GM19438 (cell line): ENCODE data around the gene LDAH.
"Not testable (repeated sequence)": the region's sequence is repeated elsewhere in the genome, so short reads cannot be mapped to it uniquely, and the experiment has no call there.

ENCODE experiments used
- ATAC-seq: cut with Tn5 transposase; IDR thresholded peaks from one replicate; pipeline ENCODE4 v1.9.1; 2021; ENCODE audit warnings: low read depth; ENCODE audit not compliant: unreplicated experiment

Gene LDAH

GRCh38 chr2:20725782-20726181, 97.1 kb downstream of the LDAH start:
- ATAC-seq, result no peak

GRCh38 chr2:20724500-20725053, 98.3 kb downstream of the LDAH start:
- ATAC-seq, result no peak

- no peak for ATAC-seq
Observed at GRCh38 chr2:20723543-20723942, 99.4 kb downstream of the LDAH start.

GRCh38 chr2:20722592-20723240, 100.2 kb downstream of the LDAH start:
- no peak for ATAC-seq

DNA sequence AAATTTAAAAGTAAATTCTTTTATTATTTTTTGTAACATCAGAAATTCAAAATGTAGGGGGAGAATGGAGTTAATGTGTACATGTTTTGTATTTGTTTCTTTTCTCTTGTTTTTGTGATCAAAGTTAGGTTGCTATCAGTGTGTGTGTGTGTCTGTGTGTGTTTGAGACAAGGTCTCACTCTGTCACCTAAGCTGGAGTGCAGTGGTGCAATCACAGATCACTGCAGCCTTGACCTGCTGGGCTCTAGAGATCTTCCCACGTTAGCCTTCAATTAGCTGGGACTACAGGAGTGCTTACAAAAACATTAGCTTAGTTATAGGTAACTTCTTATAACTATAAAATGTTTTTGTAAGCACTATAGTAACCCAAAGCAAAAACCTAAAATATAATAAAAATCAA, 105.3 kb downstream of the LDAH start:
- no peak for ATAC-seq

DNA sequence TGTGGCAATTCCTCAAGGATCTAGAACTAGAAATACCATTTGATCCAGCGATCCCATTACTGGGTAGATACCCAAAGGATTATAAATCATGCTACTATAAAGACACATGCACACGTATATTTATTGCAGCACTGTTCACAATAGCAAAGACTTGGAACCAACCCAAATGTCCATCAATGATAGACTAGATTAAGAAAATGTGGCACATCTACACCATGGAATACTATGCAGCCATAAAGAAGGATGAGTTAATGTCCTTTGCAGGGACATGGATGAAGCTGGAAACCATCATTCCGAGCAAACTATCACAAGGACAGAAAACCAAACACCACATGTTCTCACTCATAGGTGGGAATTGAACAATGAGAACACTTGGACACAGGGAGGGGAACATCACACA, 106.7 kb downstream of the LDAH start:
- not testable (repeated sequence) for ATAC-seq

GRCh38 chr2:20714412-20714811, 108.5 kb downstream of the LDAH start:
- ATAC-seq, result not testable (repeated sequence)

DNA sequence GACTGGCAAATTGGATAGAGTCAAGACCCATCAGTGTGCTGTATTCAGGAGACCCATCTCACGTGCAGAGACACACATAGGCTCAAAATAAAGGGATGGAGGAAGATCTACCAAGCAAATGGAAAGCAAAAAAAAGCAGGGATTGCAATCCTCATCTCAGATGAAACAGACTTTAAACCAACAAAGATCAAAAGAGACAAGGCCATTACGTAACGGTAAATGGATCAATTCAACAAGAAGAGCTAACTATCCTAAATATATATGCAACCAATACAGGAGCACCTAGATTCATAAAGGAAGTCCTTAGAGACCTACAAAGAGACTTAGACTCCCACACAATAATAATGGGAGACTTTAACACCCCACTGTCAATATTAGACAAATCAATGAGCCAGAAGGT, 109.3 kb downstream of the LDAH start:
- not testable (repeated sequence) for ATAC-seq

GRCh38 chr2:20711641-20712040, 111.3 kb downstream of the LDAH start:
- not testable (repeated sequence) for ATAC-seq

DNA sequence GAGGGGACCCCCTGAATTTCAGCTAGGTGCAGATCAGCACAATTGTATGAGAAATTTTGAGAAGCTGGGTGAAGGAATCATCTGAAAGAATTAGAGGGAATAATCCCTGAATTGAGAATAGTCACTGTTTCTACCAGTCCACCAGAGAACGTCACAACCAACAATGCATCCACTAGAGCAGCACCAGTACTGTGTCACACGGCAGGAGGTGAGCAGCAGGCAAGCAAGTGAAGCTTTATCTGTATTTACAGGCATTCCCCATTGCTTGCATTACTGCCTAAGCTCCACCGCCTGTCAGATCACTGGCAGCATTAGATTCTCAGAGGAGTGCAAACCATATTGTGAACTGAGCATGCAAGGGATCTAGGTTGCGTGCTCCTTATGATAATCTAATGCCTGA, 115.3 kb downstream of the LDAH start:
- ATAC-seq, result no peak

DNA sequence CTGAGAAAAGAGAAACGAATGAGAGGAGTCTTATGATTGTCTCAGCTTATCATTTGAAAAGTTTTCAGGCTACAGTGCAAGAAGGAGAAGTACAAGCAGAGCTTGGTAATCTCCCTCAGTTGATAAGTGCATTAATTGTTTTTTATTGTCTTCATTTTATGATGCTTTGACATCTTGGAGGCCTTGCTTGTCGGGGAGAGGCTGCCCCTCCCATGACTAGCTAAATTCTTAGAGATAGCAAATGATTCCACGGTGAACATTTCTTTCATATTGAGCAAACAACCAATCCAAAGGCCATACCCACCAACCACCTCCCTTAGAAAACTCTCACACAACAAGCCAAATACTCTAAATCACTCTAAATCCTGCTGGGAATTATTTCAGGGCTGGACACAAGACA, 116.1 kb downstream of the LDAH start:
- ATAC-seq, result no peak

- no peak for ATAC-seq
Observed at GRCh38 chr2:20706217-20706616, 116.7 kb downstream of the LDAH start.

DNA sequence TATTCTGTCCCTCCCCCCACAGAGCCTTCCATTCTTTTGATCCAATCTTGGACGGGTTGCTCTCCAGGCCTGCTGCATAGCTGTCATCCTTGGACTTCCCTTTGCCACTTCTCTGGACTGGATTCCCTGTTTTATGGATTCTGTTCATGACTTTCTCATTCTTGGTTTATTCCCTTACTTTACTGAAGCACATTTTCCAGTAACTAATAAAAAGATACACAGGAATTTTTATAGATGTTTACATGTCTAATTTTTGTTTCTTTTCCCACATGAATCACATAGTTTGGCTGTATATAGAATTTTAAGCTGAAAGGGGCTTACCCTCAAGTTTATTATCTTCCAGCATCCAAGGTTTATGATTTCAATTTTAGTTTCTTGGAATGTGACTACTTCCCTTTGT, 118.0 kb downstream of the LDAH start:
- no peak for ATAC-seq

- ATAC-seq, result no peak
Observed at GRCh38 chr2:20702563-20702962, 120.3 kb downstream of the LDAH start.

GRCh38 chr2:20698916-20699613, 123.8 kb downstream of the LDAH start:
- ATAC-seq, result no peak

GRCh38 chr2:20697322-20697934, 125.5 kb downstream of the LDAH start:
- ATAC-seq, result no peak

DNA sequence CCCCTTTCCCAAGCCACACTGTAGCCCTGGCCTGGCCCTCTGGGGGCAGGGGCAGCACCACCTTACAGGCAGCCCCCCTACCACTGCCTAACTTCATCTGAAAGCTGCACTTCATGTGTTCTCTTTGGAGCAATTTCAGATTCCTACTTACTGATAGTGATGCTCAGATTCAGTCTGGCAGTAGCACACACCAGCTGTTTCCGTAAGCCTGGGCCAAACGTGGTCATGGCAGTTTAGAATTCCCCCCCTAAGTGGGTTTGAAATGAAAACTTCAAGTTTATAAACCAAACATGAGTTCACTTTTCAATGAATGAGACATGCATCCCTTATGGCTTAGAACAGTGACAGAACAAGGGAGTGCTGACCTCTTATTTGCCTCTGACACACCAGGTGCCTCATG, 126.5 kb downstream of the LDAH start:
- ATAC-seq, result no peak

DNA sequence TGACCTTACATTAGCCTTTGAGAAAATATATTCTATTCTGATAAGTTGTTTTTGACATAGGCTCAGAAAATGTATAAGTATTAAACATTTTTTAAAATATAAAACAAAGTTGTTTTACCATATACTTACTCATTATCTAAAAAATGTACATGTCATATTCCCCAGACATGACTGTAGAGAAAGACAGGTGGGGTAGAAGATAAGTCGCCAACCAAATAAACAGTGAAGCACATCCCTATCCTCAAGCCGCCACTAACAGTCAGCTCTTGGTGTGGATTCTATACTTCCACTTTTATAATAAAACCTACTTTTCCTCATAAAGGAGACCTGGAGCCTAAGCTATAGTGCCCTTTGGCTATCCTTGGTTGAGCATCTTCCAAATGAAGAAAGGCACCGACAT, 129.6 kb downstream of the LDAH start:
- no peak for ATAC-seq

DNA sequence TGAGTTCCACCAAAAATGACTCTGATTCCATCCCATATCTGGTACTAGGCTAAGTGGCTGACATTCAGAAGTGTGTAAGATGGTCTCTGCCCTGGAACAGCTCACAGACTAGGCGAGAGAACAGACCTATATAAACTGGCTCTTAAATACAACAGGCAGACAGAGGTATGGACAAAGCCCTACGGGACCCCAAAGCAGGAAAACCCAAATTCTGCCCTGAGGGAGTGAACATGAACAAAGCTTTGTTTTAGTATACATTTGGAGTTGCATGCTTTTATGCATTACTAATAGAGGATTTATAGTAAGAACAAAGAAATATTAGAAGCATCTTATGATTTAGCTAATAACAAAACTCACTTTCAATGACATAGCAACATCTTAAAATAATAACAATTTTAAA, 130.8 kb downstream of the LDAH start:
- ATAC-seq, result no peak

DNA sequence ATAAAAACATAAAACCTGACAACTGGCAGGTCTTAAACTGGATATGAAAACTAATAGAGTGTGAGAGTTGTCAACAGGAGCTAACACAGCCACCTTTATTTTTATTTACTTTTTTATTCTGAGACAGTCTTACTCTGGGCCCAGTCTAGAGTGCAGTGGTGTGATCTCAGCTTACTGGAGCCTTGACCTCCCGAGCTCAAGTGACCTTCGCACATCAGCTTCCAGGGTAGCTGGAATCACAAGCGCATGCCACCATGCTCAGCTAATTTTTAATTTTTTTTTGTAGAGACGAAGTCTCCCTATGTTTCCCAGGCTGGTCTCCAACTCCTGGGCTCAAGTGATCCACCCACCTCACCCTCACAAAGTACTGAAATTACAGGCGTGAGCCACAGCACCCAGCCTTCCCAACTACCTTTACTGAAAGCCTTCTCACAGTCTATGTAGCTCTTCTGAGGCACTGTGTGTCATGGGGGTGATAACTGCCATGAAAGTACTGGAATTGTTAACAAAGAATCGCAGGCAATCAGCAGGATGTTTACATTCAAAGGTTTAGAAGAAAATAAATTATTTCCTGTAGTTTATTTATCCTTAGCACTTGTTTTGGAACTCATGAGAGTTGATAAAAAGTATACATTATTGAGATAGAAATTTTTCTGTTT, 131.7 kb downstream of the LDAH start:
- no peak for ATAC-seq
